PFSK-1 (cell line): ENCODE results near the gene WRAP73.

Source experiments
- FOXP2 ChIP-seq: optimal IDR thresholded peaks from 2 replicates; pipeline ENCODE3; 2011; ENCODE audit warnings: borderline replicate concordance, control low read depth, inconsistent platforms; ENCODE audit not compliant: insufficient read depth; ENCODE audit errors: extremely low read length, extremely low read depth
- POLR2AphosphoS5 ChIP-seq: IDR thresholded peaks from 2 replicates; pipeline ENCODE4 v1.6.1; 2012; ENCODE audit warnings: low read depth, mild to moderate bottlenecking, control low read depth, low read length, moderate library complexity
- SIN3A ChIP-seq: IDR thresholded peaks from 2 replicates; pipeline ENCODE4 v1.6.1; 2012; ENCODE audit warnings: mild to moderate bottlenecking, low read length, moderate library complexity, borderline replicate concordance; ENCODE audit not compliant: insufficient read depth
- TAF1 ChIP-seq: IDR thresholded peaks from 2 replicates; pipeline ENCODE4 v1.6.1; 2012; ENCODE audit warnings: low read length, control low read depth, borderline replicate concordance; ENCODE audit not compliant: insufficient read depth
- TF ChIP-seq, protein P1 (sequence below), 2 experiments: IDR thresholded peaks; 2 replicates each; pipeline versions ENCODE4 v1.6.1 to v1.8.0; 2011 to 2012; ENCODE audit warnings: low read depth in 2 of 2, low read length in 2 of 2, control low read depth in 1 of 2, inconsistent platforms in 1 of 2, mild to moderate bottlenecking in 1 of 2, moderate library complexity in 1 of 2; ENCODE audit not compliant: insufficient read depth in 1 of 2

The WRAP73 gene

GRCh38 chr1:3696689-3697088, 46.8 kb upstream of the WRAP73 start:
- TF ChIP-seq FOXP2 (no peak), SIN3A (no peak), POLR2AphosphoS5 (no peak), TAF1 (no peak)
- TF ChIP-seq, protein P1, sequence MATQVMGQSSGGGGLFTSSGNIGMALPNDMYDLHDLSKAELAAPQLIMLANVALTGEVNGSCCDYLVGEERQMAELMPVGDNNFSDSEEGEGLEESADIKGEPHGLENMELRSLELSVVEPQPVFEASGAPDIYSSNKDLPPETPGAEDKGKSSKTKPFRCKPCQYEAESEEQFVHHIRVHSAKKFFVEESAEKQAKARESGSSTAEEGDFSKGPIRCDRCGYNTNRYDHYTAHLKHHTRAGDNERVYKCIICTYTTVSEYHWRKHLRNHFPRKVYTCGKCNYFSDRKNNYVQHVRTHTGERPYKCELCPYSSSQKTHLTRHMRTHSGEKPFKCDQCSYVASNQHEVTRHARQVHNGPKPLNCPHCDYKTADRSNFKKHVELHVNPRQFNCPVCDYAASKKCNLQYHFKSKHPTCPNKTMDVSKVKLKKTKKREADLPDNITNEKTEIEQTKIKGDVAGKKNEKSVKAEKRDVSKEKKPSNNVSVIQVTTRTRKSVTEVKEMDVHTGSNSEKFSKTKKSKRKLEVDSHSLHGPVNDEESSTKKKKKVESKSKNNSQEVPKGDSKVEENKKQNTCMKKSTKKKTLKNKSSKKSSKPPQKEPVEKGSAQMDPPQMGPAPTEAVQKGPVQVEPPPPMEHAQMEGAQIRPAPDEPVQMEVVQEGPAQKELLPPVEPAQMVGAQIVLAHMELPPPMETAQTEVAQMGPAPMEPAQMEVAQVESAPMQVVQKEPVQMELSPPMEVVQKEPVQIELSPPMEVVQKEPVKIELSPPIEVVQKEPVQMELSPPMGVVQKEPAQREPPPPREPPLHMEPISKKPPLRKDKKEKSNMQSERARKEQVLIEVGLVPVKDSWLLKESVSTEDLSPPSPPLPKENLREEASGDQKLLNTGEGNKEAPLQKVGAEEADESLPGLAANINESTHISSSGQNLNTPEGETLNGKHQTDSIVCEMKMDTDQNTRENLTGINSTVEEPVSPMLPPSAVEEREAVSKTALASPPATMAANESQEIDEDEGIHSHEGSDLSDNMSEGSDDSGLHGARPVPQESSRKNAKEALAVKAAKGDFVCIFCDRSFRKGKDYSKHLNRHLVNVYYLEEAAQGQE (IDR thresholded peaks at IDR 0.05; ENCODE audit: insufficient read depth in 1 of 2, low read depth in 2 of 2, low read length in 2 of 2), result no peak

DNA sequence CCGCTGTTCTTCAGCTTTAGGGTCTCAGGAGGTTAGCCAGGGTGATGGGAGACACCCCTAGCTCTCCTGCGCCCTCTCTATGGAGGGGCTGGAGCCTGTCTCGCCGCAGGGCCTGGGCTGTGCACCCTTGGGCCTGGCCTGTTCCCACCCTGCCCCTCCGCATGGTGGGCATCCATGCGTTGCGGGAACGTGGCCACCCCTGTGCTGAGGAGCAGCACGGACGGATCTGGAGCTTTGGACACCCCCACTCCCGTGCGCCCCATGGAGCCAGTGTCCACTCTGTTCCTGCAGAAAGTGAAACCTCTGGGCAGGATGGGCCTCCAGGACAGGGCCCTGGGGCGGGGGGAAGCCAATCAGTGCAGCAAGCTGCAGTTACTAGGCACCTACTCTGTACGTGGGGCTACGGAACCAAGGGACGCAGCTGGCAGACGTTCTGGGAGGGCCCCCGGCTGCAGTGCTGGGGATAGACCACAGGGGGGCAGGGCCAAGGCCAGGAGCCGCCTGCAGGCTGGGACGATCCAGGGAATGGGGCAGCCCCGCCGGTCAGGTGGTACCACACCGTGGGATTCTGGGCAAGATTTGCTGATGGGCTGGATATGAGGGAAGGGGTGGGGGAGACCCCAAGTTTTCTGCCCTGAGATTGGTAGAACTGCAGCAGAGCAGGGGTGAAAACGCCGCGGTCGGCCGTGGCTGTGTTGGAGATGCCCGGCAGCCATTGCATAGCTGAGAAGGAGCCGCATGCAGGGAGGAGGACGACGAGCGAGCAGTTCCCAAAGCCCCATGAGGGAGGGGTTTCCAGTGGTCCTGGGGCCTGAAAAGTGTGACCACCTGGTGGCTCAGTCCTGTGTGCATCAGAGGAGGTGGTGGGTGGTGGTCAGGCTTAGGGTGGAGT, 45.7 kb upstream of the WRAP73 start:
- no peak for TF ChIP-seq TAF1
- no peak for TF ChIP-seq SIN3A
- TF ChIP-seq POLR2AphosphoS5, result no peak
- TF ChIP-seq FOXP2, result no peak
- TF ChIP-seq, protein P1 (IDR thresholded peaks at IDR 0.05; ENCODE audit: insufficient read depth in 1 of 2, low read depth in 2 of 2, low read length in 2 of 2), result no peak

DNA sequence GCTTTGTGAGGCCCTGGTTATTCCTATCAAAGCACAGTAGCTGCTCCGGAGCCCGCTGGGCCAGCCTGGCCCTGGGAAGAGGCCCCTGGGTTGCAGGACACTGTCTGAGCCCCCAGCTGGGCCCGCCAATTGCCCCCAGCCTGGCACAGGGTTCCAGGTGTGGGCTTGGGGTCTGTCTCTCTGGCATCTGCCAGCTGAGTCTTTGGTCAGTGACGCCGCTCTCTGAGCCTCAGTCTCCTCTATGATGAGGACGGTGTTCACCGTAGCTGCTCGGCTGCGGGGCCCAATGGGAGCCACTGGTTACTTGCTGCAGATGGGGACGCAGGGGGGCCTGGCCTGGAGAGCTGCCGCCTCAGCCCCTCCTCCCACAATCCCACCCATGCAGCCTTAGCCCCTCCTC, 43.4 kb upstream of the WRAP73 start:
- TF ChIP-seq POLR2AphosphoS5 (no peak), SIN3A (no peak), FOXP2 (no peak), TAF1 (no peak)
- TF ChIP-seq, protein P1 (IDR thresholded peaks at IDR 0.05; ENCODE audit: insufficient read depth in 1 of 2, low read depth in 2 of 2, low read length in 2 of 2), result no peak

DNA sequence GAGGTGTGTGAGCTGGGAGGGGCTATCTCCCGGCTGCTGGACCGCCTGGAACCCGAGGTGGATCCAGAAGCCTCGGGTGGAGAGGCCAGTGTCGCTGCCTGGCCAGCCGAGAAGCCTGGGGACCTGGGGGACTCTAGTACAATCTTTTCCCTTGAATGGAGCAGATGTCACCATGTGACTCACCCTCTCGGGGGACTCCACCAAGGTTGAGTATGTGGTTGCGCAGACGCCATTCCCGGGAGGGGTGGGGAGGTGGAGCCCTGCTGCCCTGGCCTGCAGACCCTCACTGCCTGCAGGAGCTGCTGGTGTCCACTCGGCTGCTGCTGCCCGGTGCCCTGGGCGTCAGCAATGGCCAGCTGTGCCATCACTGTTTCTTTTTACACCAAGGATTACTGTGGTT, 42.7 kb upstream of the WRAP73 start:
- TF ChIP-seq POLR2AphosphoS5, result no peak
- TF ChIP-seq FOXP2, result no peak
- no peak for TF ChIP-seq SIN3A
- no peak for TF ChIP-seq TAF1
- TF ChIP-seq, protein P1 (IDR thresholded peaks at IDR 0.05; ENCODE audit: insufficient read depth in 1 of 2, low read depth in 2 of 2, low read length in 2 of 2), result no peak
